ENCODE data around the gene TIE1.

The TIE1 gene

GRCh38 chr1:43274125-43274803 lies 26.5 kb upstream of the TIE1 start:
- peak; percentile 30 to 37 for DNase-seq

DNA sequence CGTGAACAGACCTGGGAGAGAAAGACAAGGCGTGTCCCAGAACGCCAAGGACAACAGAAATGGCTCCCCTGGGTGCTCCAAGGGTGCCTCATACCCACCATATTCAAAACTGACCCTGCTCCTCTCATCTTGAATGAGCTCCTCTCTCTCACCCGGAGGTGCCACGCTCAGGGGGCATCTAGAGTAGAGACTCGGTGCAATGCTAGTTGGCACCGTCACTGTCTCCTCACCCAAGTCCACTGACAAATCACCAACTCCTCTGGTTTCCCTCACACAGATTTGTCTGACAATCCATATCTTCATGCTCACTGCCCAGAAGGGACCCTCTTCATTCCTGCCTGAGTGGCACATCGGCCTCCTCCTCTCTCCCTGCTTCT lies 26.0 kb upstream of the TIE1 start:
- DNase-seq: no peak

DNA sequence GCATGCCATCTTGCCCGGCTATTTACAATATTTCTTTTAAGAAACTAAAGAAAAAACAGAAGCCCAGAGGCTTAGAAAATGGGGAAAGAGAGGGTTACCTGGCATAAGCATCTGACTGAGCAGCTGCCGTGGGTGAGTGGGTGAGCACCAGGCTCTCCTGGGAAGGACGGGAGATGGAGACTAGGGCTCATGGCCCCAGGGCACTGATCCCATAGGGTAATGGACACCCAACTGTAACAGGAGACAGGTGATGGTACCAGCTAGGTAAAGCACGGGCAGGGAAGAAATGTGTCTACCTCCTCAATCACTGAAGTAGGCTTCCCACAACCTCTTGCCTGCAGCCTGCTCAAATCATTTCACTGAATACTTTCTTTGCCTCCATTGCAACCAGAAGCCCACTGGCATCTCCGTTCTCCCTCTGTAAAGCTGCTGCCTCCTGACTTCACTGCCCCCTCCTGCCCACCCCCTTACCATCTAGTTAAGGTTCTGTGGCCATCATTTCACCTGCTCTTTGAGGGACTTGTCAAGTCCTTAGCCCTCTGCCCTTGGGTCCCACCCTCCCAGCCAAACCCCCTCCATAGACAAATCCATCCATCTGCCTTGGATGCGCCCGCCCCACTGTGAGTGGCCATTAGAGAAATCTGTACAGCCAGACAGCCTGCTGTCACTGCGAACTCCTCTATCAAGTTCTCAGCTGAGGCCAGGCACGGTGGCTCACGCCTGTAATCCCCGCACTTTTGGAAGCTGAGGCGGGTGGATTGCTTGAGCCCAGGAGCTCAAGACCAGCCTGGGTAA lies 24.8 kb upstream of the TIE1 start:
- DNase-seq: no peak

- no peak for DNase-seq
These were observed 24.1 kb upstream of the TIE1 start for GRCh38 chr1:43276673-43277072.

- DNase-seq: no peak
These were observed 23.5 kb upstream of the TIE1 start for GRCh38 chr1:43277116-43277876.

DNA sequence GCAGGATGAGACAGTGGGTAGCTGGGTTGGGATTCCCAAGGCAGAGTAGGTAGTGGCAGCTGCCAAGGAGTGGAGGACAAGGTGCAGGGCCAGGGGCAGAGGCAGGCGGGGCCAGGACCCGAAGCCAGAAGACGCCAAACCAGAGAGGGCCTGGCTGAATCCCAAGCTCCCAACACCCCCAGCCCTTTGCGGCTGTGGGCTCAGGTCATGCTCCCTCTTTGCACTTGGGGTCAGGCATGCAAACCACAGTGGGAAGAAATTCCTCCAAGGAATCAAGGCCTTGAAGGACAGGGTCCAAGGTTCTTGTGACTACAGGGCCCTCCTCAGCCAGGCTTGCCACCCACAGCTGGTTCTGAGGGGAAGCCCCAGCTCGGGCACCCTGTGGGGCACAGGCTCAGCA lies 21.6 kb upstream of the TIE1 start:
- no peak for DNase-seq

GRCh38 chr1:43279666-43280065 lies 21.1 kb upstream of the TIE1 start:
- no peak for DNase-seq

DNA sequence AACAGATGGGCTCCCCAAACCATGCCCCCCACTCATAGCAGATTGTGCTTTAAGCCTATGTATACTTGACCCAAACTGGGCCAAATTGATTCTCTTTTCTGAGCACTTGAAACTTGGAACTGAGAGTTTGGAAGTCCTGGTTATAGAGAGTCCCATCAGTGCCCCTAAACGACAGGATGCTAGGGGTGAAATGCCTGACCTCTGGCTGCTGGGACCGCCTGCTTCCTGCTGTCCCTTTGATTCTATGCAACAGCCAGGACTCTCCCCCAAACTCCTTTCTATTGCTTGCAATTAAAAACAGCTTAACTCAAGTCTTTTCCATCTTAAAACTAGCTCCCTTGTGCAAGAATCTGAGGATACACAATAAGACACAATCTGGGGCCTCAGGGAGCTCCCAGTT lies 20.1 kb upstream of the TIE1 start:
- DNase-seq: no peak

- DNase-seq: no peak
These were observed 18.3 kb upstream of the TIE1 start for GRCh38 chr1:43282220-43283195.

DNA sequence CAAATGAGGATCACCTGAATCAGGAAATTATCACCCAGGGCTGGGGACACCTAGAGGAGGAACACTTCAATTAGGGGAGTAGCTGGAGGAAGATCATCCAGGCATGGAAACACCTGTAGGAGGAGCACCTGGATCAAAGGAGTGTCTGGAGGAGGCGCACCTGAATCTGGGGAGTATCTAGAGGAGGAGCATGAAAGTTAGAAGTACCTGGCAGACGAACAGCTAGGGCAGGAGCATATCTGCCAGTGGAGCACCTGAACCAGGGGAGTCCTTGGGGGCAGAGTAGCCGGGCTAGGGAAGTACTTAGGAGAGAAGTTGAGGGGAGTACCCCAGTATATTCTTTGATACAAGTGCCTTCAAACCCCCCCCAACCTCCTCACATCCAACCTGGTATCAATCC lies 16.7 kb upstream of the TIE1 start:
- DNase-seq: no peak

GRCh38 chr1:43284546-43285110 lies 16.2 kb upstream of the TIE1 start:
- DNase-seq: no peak

- DNase-seq: no peak
These were observed 15.4 kb upstream of the TIE1 start, which contains the start of gene C1orf210 for GRCh38 chr1:43285269-43285990. Gene C1orf210, minus strand, starts transcription at chr1:43285581. Its CDS starts 2,311 bp downstream, at chr1:43283270.

DNA sequence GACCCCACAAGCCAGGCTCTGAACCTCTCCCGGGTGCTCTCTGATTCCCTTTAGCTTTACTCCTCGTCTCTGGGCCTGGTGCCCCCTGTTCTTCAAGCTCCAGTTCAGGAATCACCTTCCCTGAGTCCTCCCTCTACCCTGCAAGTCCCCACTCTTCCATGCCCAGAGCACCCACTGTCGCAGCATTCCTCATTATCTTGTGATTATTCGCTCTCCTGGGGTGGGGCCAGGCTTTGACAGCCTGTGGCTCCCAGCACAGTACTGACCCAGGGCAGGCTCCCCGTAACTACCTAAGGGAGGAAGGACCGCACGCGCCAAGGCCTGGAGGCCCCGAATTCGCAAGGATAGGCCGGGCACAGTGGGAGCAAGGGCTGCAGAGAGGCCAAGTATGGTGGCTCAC lies 14.7 kb upstream of the TIE1 start:
- no peak for DNase-seq

DNA sequence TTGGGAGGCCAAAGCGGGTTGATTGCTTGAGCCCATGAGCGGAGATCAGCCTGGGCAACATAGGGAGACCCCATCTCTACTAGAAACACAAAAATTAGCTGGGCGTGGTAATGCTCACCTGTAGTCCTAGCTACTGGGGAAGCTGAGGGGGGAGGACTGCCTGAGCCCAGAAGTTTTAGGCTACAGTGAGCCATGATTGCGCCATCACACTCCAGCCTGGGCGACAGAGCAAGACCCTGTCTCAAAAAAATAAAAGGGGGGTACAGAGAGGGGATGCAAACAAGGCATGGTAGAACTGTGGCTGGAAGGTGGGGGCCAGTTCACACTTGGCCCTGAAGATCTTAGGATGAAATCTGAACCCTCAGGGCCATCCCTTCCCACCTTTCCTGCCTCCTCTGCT lies 14.2 kb upstream of the TIE1 start:
- DNase-seq: no peak

- no peak for DNase-seq
These were observed 12.6 kb upstream of the TIE1 start for GRCh38 chr1:43288058-43288784.

- no peak for DNase-seq
These were observed 11.7 kb upstream of the TIE1 start for GRCh38 chr1:43288785-43289706.

DNA sequence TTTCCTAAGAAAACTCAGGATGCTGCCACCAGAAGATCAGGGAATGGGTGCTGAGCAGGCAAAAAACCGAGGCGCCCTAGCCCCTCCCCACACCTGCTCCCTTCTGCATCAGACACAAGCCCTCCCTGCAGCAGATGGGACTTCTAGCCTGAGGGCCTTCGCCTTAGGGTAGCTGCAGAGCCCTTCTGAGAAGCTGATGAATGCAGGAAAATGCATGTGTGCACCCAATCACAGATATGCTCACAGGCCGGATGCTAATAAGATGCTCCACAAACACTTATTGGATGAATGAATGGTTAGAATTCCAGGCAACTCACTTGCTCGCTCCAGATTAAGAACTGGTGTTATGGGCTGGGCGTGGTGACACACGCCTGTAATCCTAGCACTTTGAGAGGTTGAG lies 8.6 kb upstream of the TIE1 start:
- DNase-seq: no peak

DNA sequence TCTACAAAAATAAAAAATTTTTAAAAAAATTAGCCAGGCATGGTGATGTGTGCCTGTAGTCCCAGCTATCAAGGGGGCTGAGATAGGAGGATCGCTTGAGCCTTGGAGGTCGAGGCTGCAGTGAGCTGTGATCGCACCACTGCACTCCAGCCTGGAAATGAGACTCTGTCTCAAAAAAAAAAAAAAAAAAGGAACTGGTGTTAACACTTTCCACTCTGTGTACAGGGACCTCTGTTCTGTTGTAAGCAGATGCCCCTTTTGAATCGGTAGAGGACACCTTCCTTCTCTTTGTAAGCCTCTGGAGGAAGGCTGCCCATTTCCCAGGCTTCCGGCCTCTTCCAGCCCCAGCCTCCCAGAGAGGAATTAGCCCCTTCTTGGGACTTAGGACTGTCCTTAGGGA lies 8.1 kb upstream of the TIE1 start:
- no peak for DNase-seq

GRCh38 chr1:43293176-43293575 lies 7.6 kb upstream of the TIE1 start:
- DNase-seq: no peak

Data from CD4-positive, alpha-beta T cell treated with Interleukin-4 for 1 hour (primary cell).